Activated T-helper 9 cell treated with anti-CD3 and anti-CD28 coated beads, Interleukin-2, amount 50 U/mL, for 16 hours (primary cell): Measurements from ENCODE around the gene PCCA.
A peak's percentile ranks its signal among the peaks of the same experiment; 100 is the strongest.
"Not testable (repeated sequence)": the region's sequence is repeated elsewhere in the genome, so short reads cannot be mapped to it uniquely, and the experiment has no call there.

Experiments
- DNase-seq: peaks from one replicate; pipeline ENCODE4 v3.0.0-alpha.2; 2020; ENCODE audit warnings: low read depth

The PCCA gene, protein sequence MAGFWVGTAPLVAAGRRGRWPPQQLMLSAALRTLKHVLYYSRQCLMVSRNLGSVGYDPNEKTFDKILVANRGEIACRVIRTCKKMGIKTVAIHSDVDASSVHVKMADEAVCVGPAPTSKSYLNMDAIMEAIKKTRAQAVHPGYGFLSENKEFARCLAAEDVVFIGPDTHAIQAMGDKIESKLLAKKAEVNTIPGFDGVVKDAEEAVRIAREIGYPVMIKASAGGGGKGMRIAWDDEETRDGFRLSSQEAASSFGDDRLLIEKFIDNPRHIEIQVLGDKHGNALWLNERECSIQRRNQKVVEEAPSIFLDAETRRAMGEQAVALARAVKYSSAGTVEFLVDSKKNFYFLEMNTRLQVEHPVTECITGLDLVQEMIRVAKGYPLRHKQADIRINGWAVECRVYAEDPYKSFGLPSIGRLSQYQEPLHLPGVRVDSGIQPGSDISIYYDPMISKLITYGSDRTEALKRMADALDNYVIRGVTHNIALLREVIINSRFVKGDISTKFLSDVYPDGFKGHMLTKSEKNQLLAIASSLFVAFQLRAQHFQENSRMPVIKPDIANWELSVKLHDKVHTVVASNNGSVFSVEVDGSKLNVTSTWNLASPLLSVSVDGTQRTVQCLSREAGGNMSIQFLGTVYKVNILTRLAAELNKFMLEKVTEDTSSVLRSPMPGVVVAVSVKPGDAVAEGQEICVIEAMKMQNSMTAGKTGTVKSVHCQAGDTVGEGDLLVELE

GRCh38 chr13:100088644-100089464 lies at the start of gene PCCA:
PCCA (plus strand) TSS chr13:100089093; CDS start chr13:100089121, 28 bp downstream.
- DNase-seq: peak; percentile 63

GRCh38 chr13:100039740-100040139 lies 49.2 kb upstream of the PCCA start:
- DNase-seq: no peak

- no peak for DNase-seq
Measured at GRCh38 chr13:100040196-100040595, 48.7 kb upstream of the PCCA start.

GRCh38 chr13:100044936-100045335 lies 44.0 kb upstream of the PCCA start:
- DNase-seq: no peak

- no peak for DNase-seq
Measured at GRCh38 chr13:100045355-100045754, 43.5 kb upstream of the PCCA start.

DNA sequence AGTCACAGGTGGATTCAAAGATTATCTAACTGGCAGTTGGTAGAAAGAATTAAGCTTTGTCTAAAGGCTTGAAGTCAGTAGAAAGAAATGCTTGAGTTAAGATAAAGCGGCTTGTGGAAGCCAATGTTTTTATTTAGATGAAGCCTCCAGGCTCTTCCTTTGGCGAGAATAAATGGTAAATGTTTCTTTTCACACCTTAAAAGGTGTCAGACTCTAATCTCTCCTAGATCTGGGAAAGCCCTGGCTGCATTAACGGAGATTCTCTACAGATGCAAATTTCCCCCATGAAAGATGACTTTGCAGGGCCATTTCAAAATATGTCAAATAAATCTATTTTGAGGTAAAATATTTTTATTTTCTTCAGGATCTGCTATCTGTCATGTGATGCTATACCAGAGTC lies 37.8 kb upstream of the PCCA start:
- DNase-seq: no peak

GRCh38 chr13:100059827-100060226 lies 29.1 kb upstream of the PCCA start:
- no peak for DNase-seq

- DNase-seq: no peak
Measured at GRCh38 chr13:100063333-100063732, 25.6 kb upstream of the PCCA start.

- DNase-seq: no peak
Measured at GRCh38 chr13:100063906-100064305, 25.0 kb upstream of the PCCA start.

DNA sequence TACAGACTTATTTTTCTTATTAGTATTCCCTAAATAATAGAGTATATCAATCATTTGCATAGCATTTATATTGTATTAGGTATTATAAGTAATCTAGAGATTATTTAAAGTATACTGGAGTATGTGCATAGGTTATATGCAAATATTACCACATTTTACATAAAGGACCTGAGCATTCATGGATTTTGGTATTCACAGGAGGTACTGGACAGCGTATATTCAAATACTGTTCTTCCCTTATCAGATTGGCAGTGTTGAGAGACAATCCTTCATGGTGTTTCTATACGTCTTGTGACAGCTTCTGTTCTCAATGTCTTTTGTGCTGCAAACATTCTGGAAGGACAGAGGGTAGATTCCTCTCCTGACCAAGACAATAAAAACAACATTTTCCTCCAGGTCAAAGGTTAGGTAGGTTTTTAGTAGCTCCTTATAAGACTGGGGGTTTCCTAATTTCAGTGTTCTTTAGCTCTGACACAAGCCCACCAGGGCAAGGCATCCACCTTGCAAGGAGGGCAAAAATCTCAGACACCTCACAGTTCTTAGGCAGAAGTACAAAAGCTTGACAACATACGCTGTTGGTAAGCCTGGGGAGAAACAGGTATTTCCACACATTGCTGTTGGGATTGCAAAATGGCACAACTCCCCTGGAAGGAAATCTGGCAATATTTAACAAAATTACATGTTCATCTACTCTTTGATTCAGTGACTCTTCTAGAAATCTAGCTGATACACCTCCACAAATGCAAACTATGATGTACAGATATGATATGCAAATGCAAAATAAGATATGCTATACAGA lies 20.6 kb upstream of the PCCA start:
- no peak for DNase-seq

DNA sequence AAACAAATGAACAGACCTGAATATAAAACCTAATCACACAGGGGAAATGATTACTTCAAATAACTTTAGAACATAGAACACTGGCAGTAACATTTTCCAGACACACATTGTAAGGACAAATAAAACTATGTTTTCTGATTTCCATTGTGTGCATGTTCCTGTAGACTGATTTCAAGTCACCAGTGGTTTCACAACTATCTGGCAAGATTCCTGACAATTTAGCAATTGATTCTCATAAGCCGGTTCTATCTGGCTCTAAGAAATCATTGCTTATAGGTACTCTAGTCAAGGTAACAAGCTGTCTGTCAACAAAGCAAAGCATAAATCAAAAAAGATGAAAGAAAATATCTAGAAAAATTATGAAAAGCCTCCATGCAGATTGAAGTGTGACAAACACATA lies 19.6 kb upstream of the PCCA start:
- no peak for DNase-seq

GRCh38 chr13:100075700-100076587 lies 12.9 kb upstream of the PCCA start:
- DNase-seq: no peak

GRCh38 chr13:100079003-100079402 lies 9.9 kb upstream of the PCCA start:
- DNase-seq: not testable (repeated sequence)

- not testable (repeated sequence) for DNase-seq
Measured at GRCh38 chr13:100083401-100083800, 5.5 kb upstream of the PCCA start.

- DNase-seq: no peak
Measured at GRCh38 chr13:100088273-100088643, 635 bp upstream of the PCCA start.

GRCh38 chr13:100089465-100090032 lies 656 bp downstream of the PCCA start:
- DNase-seq: no peak

- no peak for DNase-seq
Measured at GRCh38 chr13:100090861-100091260, 2.0 kb downstream of the PCCA start.

DNA sequence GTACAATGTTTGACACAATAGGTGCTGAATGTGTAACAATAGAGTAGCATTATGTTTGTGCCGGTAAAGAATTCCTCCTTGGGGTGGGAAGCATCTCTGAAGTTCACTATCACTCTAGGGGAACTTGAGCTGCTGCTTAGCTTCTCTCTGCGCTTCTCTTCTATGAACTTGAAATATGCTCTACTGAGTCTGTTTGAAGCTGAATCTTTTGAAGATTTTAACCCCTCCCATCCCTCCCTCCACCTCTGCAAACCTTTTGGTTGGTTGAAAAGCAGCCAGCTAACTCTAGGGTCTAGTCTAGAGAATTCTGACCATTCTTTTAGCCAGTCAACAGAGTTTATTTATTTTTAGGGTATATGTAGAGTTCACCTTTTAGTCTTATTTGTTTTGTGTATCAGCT lies 2.5 kb downstream of the PCCA start:
- DNase-seq: no peak

GRCh38 chr13:100092273-100092672 lies 3.4 kb downstream of the PCCA start:
- not testable (repeated sequence) for DNase-seq

DNA sequence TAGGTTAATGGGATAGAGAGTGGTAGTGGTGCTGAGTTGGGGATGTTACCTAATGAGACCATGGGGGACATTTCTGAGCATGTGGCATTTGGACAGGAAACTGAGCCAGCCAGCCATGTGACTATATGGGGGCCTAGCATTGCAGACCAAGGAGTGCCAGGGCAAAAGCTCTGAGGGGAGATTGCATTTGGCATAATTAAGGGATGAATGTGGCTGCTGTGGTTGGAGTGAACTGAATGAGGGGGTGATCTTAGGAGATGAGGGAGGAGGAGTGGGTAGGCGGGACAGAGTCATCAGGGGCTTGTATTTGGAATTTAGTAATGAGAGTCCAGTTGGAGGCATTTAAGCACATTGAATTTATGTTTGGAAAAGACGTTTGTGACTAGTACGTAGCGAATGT lies 6.6 kb downstream of the PCCA start:
- no peak for DNase-seq
